ENCODE results near the gene LRP2BP.
"Not testable (repeated sequence)": the region's sequence is repeated elsewhere in the genome, so short reads cannot be mapped to it uniquely, and the experiment has no call there.

LRP2BP gene

DNA sequence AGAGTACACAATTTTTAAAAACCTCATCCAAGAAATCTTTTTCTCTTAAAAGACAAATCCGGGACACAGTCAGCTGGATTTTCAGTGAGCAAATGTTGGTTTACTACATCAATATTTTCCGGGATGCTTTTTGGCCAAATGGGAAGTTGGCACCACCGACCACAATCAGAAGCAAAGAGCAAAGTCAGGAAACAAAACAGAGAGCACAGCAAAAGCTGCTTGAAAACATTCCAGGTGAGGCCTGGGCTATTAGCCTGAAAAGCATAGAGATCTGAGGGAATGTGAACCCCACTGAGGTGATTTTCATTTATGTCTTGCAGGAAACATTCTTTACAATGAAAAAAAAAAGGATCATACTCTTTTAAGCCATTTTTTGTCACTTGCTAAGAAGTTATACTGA, 33.9 kb downstream of the LRP2BP start:
- no peak for DNase-seq (ENCODE audit: low read depth)

DNA sequence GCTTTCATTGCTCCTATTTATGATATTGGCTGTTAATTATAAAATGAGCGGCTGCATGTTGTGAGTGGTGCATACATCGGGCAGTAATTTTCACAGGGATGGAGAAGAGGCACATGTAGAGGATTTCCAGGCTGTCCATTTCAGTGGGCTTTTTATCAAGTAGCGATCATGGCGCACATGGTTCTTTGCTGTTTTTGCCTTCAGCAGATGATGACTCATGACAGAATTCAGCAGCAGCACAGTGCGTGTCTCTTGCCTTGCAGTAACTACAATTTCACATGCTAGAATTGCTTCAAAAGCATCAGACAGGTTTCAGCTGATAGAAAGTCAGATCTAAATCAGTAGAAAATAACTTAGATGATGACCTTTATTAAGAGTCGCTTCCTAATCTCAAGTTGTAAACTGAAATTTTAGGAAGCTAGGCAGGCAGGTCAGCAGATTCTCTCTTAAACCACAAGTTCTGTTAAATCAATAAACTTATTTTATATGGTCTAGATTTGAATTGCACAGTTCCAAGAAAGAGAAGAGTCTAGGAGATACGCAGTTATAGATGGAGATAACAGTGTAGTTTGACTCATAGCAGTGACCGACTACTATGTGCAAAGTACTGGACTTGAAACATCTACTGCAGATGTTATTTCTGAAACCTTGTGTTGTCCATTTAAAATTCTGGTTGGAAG, 35.8 kb downstream of the LRP2BP start:
- DNase-seq (ENCODE audit: low read depth), result no peak

DNA sequence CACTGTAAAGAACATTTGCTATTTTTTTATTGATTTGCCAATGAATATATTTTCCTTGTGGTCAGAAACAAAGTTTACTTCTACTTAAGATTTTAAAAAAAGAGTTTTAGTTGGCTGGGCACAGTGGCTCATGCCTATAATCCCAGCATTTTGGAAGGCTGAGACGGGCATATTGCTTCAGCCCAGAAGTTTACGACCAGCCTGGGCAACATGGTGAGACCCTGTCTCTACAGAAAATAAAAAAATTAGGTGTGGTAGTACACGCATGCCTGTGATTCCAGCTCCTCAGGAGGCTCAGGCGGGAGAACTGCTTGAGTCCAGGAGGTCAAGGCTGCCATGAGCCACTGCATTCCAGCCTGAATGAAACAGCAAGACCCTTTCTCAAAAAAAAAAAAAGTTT, 36.8 kb downstream of the LRP2BP start:
- DNase-seq (ENCODE audit: low read depth), result no peak

DNA sequence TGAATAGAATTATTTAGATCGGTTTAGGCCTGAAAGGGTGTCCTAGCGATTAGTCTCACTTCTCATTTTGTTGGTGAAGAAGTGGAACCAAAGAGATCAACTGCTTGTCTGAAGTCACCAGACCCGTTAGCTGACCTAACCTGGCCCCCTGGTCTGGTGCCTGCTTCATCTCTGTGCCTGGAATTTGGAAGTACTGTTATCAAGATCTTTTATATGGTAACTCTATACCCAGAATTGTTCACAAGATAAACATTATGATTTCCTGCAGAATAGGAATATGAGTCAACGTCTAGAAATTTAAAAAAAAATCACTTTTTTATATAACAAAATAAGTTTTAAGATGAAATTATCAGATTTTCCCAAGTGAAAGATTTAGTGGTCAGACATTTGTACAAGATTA, 37.2 kb downstream of the LRP2BP start:
- no peak for DNase-seq (ENCODE audit: low read depth)

DNA sequence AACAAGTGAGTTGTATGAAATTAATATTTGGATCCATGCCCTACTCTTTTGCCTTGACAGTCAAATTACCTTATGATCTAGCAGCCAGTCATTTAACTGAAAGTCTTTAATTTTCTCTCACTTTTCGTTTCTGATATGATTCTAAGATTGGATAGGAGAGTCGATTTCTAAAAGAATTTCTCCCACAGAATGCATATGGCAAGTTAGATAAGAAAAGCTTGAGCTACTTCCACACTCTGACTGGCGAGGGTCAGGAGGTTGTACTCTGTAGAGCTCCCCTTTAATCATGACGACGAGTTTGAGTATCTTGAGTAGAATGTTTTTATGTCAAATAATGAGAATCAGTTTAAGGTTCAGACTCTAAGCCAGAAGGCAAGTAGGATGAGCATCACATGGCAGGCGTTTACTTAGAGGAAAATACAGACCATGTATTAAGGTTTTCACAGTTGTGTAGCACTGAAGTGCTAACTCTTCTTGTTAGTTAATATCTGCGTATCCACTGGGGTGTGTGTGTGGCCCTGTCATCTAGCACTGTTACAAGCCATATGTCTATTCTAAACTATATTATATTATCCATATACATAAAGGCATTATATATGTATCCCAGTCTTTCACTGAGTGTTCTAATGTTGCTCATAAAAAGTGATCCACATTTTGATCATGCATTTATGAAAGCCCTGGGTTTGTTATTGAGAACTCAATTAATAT, 37.8 kb downstream of the LRP2BP start:
- DNase-seq (ENCODE audit: low read depth), result no peak

DNA sequence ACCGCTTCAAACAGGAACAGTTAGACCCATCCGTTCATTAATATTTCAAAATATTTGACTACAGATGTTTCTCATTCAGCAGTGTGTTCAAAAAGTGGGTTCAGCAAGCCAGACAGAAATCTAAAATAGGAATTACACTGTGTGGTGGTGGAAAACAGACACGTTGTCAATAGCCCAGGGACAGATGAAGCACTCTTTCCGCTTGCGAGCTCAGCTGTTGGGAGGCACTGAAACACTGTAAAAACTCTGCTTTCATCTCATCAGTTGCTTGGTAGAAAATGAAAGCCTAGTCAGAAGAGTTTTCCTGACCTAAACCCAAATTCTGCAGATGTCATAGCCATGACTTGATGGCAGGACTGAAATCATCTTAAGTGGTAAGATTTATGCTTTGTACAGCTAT, 38.5 kb downstream of the LRP2BP start:
- no peak for DNase-seq (ENCODE audit: low read depth)

DNA sequence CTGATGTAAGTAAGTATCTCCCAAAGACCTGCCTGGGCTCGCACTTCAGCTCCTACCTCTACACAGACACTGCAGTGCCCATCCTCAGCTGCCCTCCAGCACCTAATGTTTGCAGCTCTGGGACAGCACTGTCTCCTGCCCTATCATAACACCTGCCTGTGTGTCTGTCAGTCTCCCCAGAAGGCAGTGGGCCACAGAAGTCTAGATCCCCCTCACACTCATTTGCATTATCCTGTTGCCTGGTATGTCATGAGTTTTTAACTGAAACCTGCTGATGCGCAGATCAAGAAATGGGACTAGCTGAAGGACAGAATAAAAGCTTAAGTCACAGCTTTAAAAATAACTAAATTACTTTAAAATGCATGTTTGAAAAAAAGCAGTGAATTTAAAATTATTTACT, 43.0 kb downstream of the LRP2BP start:
- DNase-seq (ENCODE audit: low read depth), result no peak

DNA sequence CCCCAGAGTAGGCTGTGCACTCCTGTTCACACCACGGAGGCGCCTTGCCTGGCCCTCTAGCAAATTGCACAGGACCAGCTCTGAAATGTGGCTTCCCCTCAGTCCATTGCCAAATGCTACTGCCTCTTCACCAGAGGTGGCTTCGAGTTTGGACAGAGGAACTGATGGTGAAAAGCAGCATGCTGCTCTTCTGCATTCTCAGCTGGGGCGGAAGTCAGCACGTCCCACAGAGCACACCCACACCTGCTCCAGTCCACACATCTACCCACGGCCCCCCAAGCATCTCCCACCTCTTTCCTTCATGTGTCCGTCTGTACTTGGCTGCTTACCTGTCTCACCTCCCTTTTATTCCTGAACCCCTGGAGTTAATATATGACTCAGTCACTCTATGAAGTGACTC, 43.5 kb downstream of the LRP2BP start:
- DNase-seq (ENCODE audit: low read depth), result no peak

DNA sequence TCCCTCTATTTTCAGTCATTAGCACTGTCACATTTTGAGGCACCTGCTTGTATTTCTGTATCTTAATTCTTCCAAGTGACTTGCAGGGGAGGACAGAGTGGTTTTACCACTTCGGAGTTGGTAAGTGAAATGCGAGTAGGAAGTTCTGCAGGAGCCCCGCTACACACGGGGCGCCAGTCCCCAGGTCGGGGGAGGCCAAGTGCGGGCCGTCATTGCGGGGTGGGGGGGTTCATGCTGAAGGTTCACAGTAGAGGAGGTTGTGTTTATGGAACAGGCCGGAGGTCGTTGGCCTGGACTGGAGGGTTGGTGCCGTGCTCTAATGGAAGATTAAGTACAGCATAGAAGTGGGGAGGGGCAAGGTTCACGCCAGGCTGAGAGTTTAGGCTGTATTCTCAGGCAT, 44.0 kb downstream of the LRP2BP start:
- DNase-seq (ENCODE audit: low read depth), result no peak

DNA sequence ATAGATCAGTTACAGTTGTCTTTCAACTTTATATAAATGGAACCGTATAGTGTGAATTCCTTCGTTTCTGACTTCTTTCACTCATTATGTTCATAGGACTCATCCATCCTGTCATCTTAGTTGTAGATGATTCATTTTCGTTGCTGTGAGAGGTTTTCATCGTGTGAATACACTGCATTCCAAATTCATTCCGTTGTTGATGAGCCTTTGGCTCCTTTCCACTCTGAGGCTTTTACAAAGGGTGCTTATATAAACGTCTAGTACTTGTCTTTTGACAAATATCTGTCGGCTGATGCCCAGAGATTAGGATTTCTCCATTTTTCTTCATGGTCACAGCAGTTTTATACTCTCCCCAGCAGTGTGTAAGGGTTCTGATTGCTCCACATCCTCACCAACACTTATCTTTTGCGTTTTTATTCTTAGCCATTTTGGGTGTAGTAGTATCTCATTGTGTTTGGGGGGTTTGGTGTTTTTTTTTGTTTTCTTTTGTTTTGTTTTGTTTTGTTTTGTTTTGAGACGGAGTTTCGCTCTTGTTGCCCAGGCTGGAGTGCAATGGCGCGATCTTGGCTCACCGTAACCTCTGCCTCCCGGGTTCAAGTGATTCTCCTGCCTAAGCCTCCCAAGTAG, 48.6 kb downstream of the LRP2BP start:
- DNase-seq (ENCODE audit: low read depth), result no peak

DNA sequence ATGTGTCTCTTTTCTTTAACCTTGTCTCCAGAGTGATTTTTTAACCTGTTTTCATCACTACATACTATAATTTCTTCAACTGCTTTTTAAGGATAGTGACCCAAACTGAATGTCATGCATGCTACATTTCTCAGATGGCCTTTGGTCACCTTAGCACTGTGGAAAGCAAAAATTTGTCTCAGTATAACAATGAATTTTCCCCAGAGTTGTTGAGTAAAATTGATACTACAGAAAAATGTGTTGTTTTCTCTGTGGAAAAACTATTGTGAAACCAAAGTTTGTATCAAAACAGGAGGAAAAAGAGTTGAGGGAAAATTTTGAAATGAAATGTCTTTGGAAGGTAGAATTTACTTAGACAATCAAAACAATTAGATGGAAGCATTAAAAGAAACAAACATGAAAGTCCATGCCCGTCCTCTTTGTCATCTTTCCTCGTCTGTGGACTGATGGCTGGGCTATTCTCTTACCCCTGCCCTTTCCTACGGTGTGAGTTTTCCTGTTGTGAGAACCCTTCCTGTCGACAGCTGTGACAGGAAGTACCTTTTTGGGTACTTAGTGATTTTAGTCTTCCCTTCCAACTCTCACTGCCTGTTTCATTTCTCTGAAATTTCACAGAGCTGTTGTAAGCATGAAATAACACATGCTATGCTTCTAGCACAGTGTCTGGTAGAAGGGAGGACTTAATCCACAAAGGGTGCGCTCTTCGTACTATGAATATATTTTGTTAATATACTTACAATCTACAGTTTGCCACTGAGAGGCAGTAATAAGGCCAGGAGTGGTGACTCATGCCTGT, 50.8 kb downstream of the LRP2BP start:
- DNase-seq (ENCODE audit: low read depth), result no peak

DNA sequence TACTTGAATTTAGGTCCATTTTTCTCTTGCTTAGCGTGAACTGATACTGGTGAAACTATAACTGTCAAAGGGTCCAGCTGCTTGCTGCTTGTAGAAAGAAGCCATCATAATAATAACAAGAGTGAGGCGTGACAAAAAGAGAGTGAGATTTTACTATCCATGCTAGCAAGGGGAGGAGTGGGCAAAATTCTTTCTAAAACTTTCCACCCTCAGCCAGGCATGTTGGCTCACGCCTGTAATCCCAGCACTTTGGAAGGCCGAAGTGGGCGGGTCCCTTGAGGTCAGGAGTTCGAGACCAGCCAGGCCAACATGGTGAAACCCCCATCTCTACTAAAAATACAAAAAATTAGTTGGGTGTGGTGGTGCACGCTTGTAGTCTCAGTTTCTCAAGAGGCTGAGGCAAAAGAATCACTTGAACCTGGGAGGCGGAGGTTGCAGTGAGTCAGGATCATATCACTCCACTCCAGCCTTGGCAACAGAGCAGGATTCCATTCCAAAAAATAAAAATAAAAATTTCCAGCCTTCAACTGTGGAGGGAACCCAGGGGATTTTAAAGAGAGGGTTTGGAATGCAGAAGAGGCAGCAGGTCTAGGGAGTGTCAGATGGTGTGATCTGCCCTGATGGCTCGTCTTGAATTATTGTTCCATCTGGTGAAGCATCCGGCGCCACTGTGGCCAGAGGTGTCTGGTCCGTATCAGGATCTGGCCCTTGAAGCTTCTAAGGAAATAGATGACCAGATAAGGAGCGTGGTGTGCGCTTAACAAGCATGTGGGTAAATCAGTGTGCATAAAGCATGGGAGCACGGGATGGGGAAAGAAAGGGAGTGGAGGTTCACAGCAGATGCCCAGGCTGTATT, 51.8 kb downstream of the LRP2BP start:
- DNase-seq (ENCODE audit: low read depth), result no peak

DNA sequence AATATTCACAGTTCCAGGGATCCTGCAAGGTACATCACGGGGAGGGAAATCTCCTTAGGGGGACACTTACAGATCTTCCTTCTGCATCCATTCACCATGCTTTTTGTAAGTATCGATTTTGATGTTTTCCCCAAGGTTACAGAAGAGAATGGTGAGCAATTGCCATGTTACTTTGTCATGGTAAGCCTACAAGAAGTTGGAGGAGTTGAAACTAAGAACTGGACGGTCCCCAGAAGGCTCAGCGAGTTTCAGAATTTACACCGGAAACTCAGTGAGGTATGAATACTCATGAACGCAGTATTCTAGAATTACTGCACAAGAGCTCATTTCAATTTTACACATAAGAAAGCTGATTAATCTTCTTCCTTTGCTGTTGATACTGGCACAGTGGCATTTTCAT, 53.9 kb downstream of the LRP2BP start:
- no peak for DNase-seq (ENCODE audit: low read depth)

DNA sequence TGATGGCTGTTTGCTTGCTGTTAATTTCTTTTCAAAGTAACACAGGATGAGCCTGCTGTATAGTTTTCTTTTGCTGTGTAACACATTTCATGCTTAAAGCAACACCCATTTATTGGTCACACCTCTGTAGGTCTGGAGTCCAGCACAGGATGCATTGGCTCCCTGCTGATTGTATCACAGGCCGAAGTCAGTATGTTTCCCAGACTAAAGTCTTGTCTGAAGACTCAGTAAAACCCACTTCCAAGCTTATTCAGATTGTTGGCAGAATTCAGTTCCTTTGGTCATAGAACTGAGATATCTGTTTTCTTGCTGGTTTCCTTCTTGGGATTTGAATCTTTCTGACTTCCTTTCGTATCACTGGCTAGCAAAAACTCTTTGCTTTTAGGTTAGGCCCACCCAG, 54.3 kb downstream of the LRP2BP start:
- no peak for DNase-seq (ENCODE audit: low read depth)

DNA sequence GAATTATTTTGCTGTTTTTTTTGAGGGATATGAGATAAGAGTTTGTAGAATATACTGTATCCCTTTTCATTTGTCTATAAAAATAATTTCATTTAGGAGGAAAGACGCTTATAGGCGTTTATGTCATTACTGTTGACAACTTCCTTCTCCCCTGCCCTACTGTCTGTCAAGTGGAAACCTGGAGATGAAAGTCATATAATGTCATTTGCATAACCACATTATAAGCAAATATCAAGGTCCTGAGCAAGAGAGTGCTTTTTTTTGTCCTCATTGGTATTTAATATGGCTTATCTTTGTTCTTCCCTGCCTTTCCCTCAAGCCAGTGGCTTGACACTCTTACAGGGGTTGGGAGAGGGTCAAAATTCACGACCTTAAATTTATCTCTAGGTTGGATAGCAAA, 55.8 kb downstream of the LRP2BP start:
- DNase-seq (ENCODE audit: low read depth), result no peak

DNA sequence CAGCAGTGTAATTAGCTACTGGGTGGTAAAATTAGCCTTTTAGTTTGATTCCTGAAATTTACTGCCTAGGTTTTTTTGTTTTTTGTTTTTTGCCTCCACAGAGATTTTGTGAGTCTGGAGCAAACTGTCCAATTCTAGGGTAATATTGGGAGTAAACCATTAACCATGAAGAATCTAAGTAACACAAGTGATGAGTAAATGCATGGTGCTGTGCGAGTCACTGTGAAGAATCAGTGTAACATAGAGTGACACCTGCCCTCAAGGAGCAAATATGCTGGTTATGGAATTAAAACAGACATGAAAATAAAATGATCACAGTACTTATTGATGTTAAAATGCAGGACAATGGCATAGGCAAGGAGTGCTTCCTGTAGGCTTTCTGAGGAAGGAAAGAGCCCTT, 60.1 kb downstream of the LRP2BP start:
- no peak for DNase-seq (ENCODE audit: low read depth)

DNA sequence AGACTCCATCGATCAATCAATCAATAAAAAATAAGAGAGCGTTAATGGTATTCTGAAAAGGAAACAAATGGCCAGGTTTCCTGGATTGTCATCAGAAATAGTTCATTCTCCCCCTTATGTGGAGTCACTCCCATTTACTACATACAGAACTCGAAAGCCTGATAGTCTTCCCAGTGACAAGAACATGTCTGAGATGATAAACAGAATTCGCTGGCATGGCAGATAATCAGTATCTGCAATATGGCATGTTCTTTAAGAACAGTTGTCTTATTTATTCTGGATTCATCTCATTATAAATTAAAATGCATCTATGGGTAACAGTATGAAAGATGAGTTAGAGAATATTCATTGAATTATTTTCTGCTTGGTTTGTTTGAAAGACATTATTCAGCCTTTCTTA, 61.4 kb downstream of the LRP2BP start:
- no peak for DNase-seq (ENCODE audit: low read depth)

DNA sequence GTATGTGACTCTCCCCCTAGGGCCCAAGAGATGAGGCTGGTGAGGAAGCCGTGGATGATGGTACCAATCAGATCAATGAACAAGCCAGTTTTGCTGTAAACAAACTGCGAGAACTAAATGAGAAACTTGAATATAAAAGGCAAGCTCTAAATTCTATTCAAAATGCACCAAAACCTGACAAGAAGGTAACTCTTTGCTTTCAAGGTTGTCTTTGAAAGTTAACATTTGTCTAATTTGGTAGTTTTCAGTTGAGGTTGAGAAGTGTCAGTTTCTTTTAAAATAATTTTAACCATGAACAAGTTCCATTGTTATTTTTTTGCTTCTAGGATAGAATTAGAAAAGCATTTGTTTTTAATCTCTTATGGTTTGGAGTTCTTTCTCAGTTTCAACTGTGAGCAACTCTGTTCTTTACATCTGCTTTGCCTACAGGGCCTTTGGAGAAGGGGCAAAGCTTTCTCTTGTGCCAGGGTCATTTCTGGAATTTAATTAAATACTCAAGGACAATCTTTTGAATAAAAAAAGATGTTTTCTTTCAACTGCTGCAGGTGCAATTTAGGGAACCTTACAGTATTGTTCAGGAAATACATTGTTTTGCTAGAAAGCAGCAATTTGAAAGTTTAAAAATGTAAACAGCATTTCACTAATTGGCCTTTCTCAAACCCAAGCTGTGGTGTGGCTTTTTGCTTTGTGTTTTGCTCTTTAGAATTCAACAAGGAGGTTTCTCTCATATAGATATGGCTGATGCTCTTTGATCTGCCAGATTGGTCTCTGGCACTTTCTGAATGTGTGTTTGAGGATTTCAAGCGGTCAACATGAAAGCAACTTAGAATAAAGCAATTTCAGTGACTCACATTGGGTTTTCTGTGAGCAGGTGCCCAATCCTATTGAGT, 62.9 kb downstream of the LRP2BP start:
- no peak for DNase-seq (ENCODE audit: low read depth)

DNA sequence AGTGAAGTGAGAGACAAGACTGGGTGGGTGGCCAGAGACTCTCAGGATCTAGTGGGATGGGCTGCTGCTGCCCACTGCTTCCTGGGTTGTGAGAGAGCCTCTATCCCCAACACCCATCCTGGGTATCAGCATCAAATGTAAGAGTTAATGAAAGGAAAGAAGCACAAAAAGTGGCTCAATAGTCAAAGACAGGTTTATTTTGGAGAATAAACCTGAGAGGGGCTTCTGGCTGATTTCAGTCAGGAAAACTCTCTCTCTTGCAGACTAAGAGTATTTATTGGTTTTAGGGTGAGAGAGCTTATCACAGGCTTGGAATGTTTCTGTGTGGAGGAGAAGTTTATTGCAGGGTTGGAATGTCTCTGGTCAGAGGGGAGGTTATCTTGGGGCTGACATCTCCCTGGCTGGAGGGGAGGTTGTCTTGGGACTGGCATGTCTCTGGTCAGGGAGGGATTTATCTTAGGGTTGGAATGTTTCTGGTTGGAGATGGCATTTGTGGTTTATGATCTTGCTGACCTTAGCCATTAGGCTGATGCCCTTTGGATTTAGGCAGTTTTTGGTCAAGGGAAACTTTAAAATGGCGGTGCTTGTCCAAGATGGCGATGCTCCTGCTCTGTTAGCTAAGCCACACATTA, 65.7 kb downstream of the LRP2BP start:
- DNase-seq (ENCODE audit: low read depth), result not testable (repeated sequence)

DNA sequence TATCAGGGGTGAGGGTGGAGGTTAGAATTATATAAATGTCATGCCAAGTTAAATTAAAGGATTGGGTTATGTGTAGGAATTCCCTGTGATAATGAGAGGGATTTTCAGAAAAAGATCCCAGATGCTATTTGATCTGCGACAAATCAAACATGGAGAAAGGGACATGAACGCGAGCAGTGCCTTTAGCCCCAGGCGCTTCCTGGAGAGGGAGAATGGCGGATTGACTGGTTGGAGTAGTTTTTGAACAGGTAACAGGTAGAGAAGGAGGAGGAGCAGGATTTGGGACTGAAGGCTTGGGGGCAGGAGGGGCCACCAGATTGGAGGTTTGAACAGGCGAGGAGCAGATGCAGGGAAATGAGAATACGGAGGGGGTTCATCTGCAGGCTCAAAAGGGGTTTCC, 67.1 kb downstream of the LRP2BP start:
- DNase-seq (ENCODE audit: low read depth), result no peak
